ENCODE results near the gene PLXNA2. TPM values are rescaled to one million over a fixed set of nuclear protein-coding genes. Genes with fewer than 3 reads are reported as not detected.

The PLXNA2 gene
- total and polyA plus RNA-seq, 2 donors (not counting 1 experiment from before 2014, with no cell fraction given) = 0.31 to 1.2 TPM

DNA sequence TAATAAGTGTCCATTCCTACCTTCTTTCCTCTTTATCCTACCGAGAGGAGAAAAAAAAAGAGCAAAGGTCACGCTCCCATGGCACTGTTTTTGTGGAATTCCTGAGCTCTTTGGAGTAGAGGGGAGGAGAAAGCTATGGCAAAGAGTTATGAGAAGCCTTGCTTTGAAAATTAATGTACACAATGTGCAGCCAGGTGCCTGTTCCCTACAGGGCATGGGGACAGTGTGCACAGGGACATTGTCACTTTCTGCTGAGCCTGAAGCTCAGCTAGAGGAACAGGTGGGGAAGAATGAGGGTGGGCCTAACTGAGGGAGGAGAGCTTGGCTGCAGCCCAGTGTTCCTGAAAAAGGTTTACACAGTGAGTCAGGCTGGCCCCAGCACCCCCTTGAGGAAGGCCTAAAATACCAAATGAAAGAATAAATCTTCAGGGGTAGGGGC lies 66.1 kb downstream of the PLXNA2 start:
- H3K9ac ChIP-seq (ENCODE audit: low read length) = no peak overlapping the region
- no peaks in the 10 kb centered on the region for H3K79me2 ChIP-seq (ENCODE audit: control insufficient read depth, insufficient read depth, low read length)

DNA sequence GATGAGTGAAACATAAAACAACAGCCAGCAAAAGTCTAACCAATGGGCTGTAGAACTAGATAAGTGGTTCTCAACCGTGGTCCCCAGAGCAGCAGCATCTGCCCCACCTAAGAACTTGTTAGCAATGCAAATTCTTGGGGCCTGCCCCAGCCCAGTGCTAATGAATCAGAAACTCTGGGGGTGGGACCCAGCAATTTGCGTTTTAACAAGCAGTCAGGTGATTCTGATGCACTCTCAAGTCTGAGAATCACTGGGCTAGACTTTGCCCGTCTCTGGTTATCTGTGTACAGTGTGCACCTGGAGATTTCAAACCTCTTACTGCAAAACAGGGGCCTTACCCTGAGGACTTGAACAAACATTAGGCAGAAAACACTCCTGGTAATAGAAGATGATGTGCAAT lies 66.5 kb downstream of the PLXNA2 start:
- Mint-ChIP-seq H3K27me3 (peaks cover 7% of the 10 kb centered on the region), H3K4me1 (no peaks in the 10 kb centered on the region), H3K4me3 (no peak overlapping the region), H3K9me3 (ENCODE audit: insufficient read depth) (no peaks in the 10 kb centered on the region), H3K27ac (no peak overlapping the region)
- ATAC-seq (ENCODE audit: low read depth) (no peak), DNase-seq (peak; percentile 6)
- Histone ChIP-seq H3K9me3 (ENCODE audit: control extremely low read depth in 1 of 3, control insufficient read depth in 2 of 3, insufficient read depth in 1 of 3, low read length in 2 of 3) (no peaks in the 10 kb centered on the region), H3K27ac (ENCODE audit: low read length in 2 of 2) (no peak overlapping the region), H3K9ac (ENCODE audit: low read length) (no peak overlapping the region), H3K36me3 (replicated peaks in 1 of 2; ENCODE audit: control extremely low read depth in 1 of 2, control insufficient read depth in 1 of 2, extremely low read depth in 1 of 2, insufficient read depth in 2 of 2, low read length in 1 of 2) (no peaks in the 10 kb centered on the region), H3K4me1 (ENCODE audit: control insufficient read depth in 2 of 2, insufficient read depth in 2 of 2, low read length in 2 of 2) (no peaks in the 10 kb centered on the region), H3K4me3 (ENCODE audit: control extremely low read depth in 1 of 5, extremely low read depth in 1 of 5, insufficient read depth in 1 of 5, low read depth in 2 of 5, low read length in 4 of 5) (no peak overlapping the region), H2AFZ (ENCODE audit: insufficient read depth, low read depth, low read length, poor library complexity, severe bottlenecking) (no peak overlapping the region), H3K4me2 (replicated peaks; ENCODE audit: low read depth, low read length, poor library complexity, severe bottlenecking) (no peak overlapping the region), H3K27me3 (replicated peaks in 1 of 4; ENCODE audit: control extremely low read depth in 1 of 4, control insufficient read depth in 3 of 4, insufficient read depth in 4 of 4, low read length in 3 of 4) (peaks cover 0 to 2% (median 0%) of the 10 kb centered on the region in 4 experiments), H4K20me1 (ENCODE audit: control insufficient read depth, insufficient read depth, low read length, poor library complexity, severe bottlenecking) (no peaks in the 10 kb centered on the region), H3K79me2 (ENCODE audit: control insufficient read depth, insufficient read depth, low read length) (no peaks in the 10 kb centered on the region)
- intact Hi-C loops (cut with micrococcal nuclease) = no loop called here
- 91% methylated on average over 3 of the region's 3 CpGs for WGBS (ENCODE audit: insufficient coverage)
- ChIA-PET CTCF (no interaction called here), POLR2A (no interaction called here)
- TF ChIP-seq, protein P1, sequence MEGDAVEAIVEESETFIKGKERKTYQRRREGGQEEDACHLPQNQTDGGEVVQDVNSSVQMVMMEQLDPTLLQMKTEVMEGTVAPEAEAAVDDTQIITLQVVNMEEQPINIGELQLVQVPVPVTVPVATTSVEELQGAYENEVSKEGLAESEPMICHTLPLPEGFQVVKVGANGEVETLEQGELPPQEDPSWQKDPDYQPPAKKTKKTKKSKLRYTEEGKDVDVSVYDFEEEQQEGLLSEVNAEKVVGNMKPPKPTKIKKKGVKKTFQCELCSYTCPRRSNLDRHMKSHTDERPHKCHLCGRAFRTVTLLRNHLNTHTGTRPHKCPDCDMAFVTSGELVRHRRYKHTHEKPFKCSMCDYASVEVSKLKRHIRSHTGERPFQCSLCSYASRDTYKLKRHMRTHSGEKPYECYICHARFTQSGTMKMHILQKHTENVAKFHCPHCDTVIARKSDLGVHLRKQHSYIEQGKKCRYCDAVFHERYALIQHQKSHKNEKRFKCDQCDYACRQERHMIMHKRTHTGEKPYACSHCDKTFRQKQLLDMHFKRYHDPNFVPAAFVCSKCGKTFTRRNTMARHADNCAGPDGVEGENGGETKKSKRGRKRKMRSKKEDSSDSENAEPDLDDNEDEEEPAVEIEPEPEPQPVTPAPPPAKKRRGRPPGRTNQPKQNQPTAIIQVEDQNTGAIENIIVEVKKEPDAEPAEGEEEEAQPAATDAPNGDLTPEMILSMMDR (IDR thresholded peaks at IDR 0.05) = no peak
- TF ChIP-seq EZH2 (IDR thresholded peaks at IDR 0.05; ENCODE audit: borderline replicate concordance, insufficient read depth, low read depth, low read length, poor library complexity, severe bottlenecking) = no peak

More for the DNA sequence above, 66.1 kb downstream of the PLXNA2 start:
- Histone ChIP-seq H3K36me3 (replicated peaks in 1 of 2; ENCODE audit: control extremely low read depth in 1 of 2, control insufficient read depth in 1 of 2, extremely low read depth in 1 of 2, insufficient read depth in 2 of 2, low read length in 1 of 2) (no peaks in the 10 kb centered on the region), H2AFZ (ENCODE audit: insufficient read depth, low read depth, low read length, poor library complexity, severe bottlenecking) (no peak overlapping the region), H3K27ac (ENCODE audit: low read length in 2 of 2) (no peak overlapping the region), H3K4me2 (replicated peaks; ENCODE audit: low read depth, low read length, poor library complexity, severe bottlenecking) (no peak overlapping the region), H3K9me3 (ENCODE audit: control extremely low read depth in 1 of 3, control insufficient read depth in 2 of 3, insufficient read depth in 1 of 3, low read length in 2 of 3) (no peaks in the 10 kb centered on the region), H3K4me1 (ENCODE audit: control insufficient read depth in 2 of 2, insufficient read depth in 2 of 2, low read length in 2 of 2) (no peaks in the 10 kb centered on the region), H3K27me3 (replicated peaks in 1 of 4; ENCODE audit: control extremely low read depth in 1 of 4, control insufficient read depth in 3 of 4, insufficient read depth in 4 of 4, low read length in 3 of 4) (peaks cover 0 to 6% (median 0%) of the 10 kb centered on the region in 4 experiments), H4K20me1 (ENCODE audit: control insufficient read depth, insufficient read depth, low read length, poor library complexity, severe bottlenecking) (no peaks in the 10 kb centered on the region), H3K4me3 (ENCODE audit: control extremely low read depth in 1 of 5, extremely low read depth in 1 of 5, insufficient read depth in 1 of 5, low read depth in 2 of 5, low read length in 4 of 5) (no peak overlapping the region)
- Mint-ChIP-seq H3K9me3 (ENCODE audit: insufficient read depth) (no peaks in the 10 kb centered on the region), H3K4me1 (no peaks in the 10 kb centered on the region), H3K4me3 (no peak overlapping the region), H3K27me3 (peaks cover 7% of the 10 kb centered on the region), H3K27ac (no peak overlapping the region)
- 92% methylated on average over 1 of the region's 2 CpGs for WGBS (ENCODE audit: insufficient coverage)
- CTCF ChIA-PET = no interaction called here
- POLR2A ChIA-PET = no interaction called here
- TF ChIP-seq EZH2 (IDR thresholded peaks at IDR 0.05; ENCODE audit: borderline replicate concordance, insufficient read depth, low read depth, low read length, poor library complexity, severe bottlenecking) = no peak
- TF ChIP-seq, protein P1 (IDR thresholded peaks at IDR 0.05) = no peak
- intact Hi-C loops (cut with micrococcal nuclease) = no loop called here
- DNase-seq (no peak), ATAC-seq (ENCODE audit: low read depth) (no peak)
